Trophoblast cell (in vitro differentiated cells and primary cell): ENCODE results near the gene DOCK2.

Source experiments
- DNase-seq, 2 donors: peaks; one replicate each; pipeline ENCODE4 v3.0.0-alpha.2; 2016
- H2AFZ ChIP-seq: 2 replicates; pipeline ENCODE4 v1.6.1; 2013; ENCODE audit warnings: low read length, moderate library complexity, mild to moderate bottlenecking; ENCODE audit not compliant: insufficient read depth, poor library complexity
- H2AK5ac ChIP-seq: 2 replicates; pipeline ENCODE4 v1.6.1; 2013; ENCODE audit warnings: mild to moderate bottlenecking, low read length
- H2BK120ac ChIP-seq: 2 replicates; pipeline ENCODE4 v1.6.1; 2013; ENCODE audit warnings: low read length, mild to moderate bottlenecking, moderate library complexity; ENCODE audit not compliant: insufficient read depth, poor library complexity
- H2BK12ac ChIP-seq: 2 replicates; pipeline ENCODE4 v1.6.1; 2013; ENCODE audit warnings: mild to moderate bottlenecking, low read length, moderate library complexity
- H2BK5ac ChIP-seq: 2 replicates; pipeline ENCODE4 v1.6.1; 2013; ENCODE audit warnings: low read length, low read depth, moderate library complexity, mild to moderate bottlenecking; ENCODE audit not compliant: poor library complexity
- H3K14ac ChIP-seq: 2 replicates; pipeline ENCODE4 v1.6.1; 2013; ENCODE audit warnings: mild to moderate bottlenecking, low read length
- H3K18ac ChIP-seq: 2 replicates; pipeline ENCODE4 v1.6.1; 2013; ENCODE audit warnings: mild to moderate bottlenecking, low read length
- H3K23ac ChIP-seq: 2 replicates; pipeline ENCODE4 v1.6.1; 2013; ENCODE audit warnings: low read length
- H3K27ac ChIP-seq: 2 replicates; pipeline ENCODE4 v1.5.1; 2013; ENCODE audit warnings: low read depth, mild to moderate bottlenecking, inconsistent platforms, low read length, moderate library complexity
- H3K27me3 ChIP-seq: 2 replicates; pipeline ENCODE4 v1.6.1; 2013; ENCODE audit warnings: inconsistent platforms, mild to moderate bottlenecking, low read length, moderate library complexity; ENCODE audit not compliant: insufficient read depth
- H3K36me3 ChIP-seq, 2 experiments: 1 replicate in 1 of 2; 2 replicates in 1 of 2; pipeline ENCODE4 v1.6.1; 2013; ENCODE audit warnings: low read length in 2 of 2, mild to moderate bottlenecking in 2 of 2, moderate library complexity in 1 of 2; ENCODE audit not compliant: insufficient read depth in 2 of 2, control insufficient read depth in 1 of 2
- H3K4ac ChIP-seq: 2 replicates; pipeline ENCODE4 v1.6.1; 2013; ENCODE audit warnings: low read depth, mild to moderate bottlenecking, low read length, moderate library complexity
- H3K4me1 ChIP-seq, 2 experiments: 1 replicate in 1 of 2; 2 replicates in 1 of 2; pipeline ENCODE4 v1.6.1; 2013; ENCODE audit warnings: low read length in 2 of 2, mild to moderate bottlenecking in 2 of 2, moderate library complexity in 1 of 2; ENCODE audit not compliant: insufficient read depth in 2 of 2, control insufficient read depth in 1 of 2
- H3K4me2 ChIP-seq: 2 replicates; pipeline ENCODE4 v1.6.1; 2013; ENCODE audit warnings: inconsistent platforms, mild to moderate bottlenecking, low read length, moderate library complexity
- H3K4me3 ChIP-seq: 2 replicates; pipeline ENCODE4 v1.5.1; 2013; ENCODE audit warnings: mild to moderate bottlenecking, low read depth, low read length, inconsistent platforms
- H3K79me1 ChIP-seq: one replicate; pipeline ENCODE4 v1.6.1; 2013; ENCODE audit warnings: low read length
- H3K79me2 ChIP-seq: 2 replicates; pipeline ENCODE4 v1.6.1; 2013; ENCODE audit warnings: low read length, mild to moderate bottlenecking; ENCODE audit not compliant: control insufficient read depth, insufficient read depth, poor library complexity
- H3K9ac ChIP-seq: 2 replicates; pipeline ENCODE4 v1.6.1; 2013; ENCODE audit warnings: mild to moderate bottlenecking, low read length
- H3K9me3 ChIP-seq: 2 replicates; pipeline ENCODE4 v1.6.1; 2013; ENCODE audit warnings: low read depth, mild to moderate bottlenecking, control low read depth, inconsistent platforms, low read length; ENCODE audit not compliant: insufficient read depth
- H4K12ac ChIP-seq: 2 replicates; pipeline ENCODE4 v1.6.1; 2013; ENCODE audit warnings: low read depth, mild to moderate bottlenecking, low read length, moderate library complexity
- H4K8ac ChIP-seq: 2 replicates; pipeline ENCODE4 v1.6.1; 2013; ENCODE audit warnings: low read depth, mild to moderate bottlenecking, low read length, moderate library complexity
- H4K91ac ChIP-seq: one replicate; pipeline ENCODE4 v1.6.1; 2013; ENCODE audit warnings: low read depth, mild to moderate bottlenecking, low read length, moderate library complexity
- WGBS: extraction: QIAGEN DNeasy Blood & Tissue Kit; methylation state at CpG from one replicate; pipeline ENCODE4 v1.1.7; 2013; ENCODE audit warnings: missing lambda C conversion rate; ENCODE audit not compliant: insufficient read length, insufficient coverage; ENCODE audit errors: extremely low coverage; 5-methylcytosine and 5-hydroxymethylcytosine counted together

DOCK2 gene

GRCh38 chr5:169762338-169763095 is 125.4 kb downstream of the DOCK2 start:
- H2BK120ac ChIP-seq = no peak overlapping the region
- H3K27me3 ChIP-seq = no peaks in the 10 kb centered on the region
- no peak overlapping the region for H2BK5ac ChIP-seq
- H3K14ac ChIP-seq = no peak overlapping the region
- H2AK5ac ChIP-seq = no peak overlapping the region
- no peak overlapping the region for H4K8ac ChIP-seq
- H3K4me2 ChIP-seq = no peak overlapping the region
- WGBS = no CpG with 5 or more reads among the region's 2 CpGs
- H3K18ac ChIP-seq = no peak overlapping the region
- no peaks in the 10 kb centered on the region for H3K4me1 ChIP-seq
- H3K4me3 ChIP-seq = no peak overlapping the region
- DNase-seq = peak in 1 of 2 donors; percentile 62
- H3K27ac ChIP-seq = no peak overlapping the region
- H3K9me3 ChIP-seq = no peaks in the 10 kb centered on the region
- H3K79me1 ChIP-seq = no peaks in the 10 kb centered on the region
- no peak overlapping the region for H4K12ac ChIP-seq
- no peaks in the 10 kb centered on the region for H3K79me2 ChIP-seq
- H2AFZ ChIP-seq = no peak overlapping the region
- no peak overlapping the region for H2BK12ac ChIP-seq
- no peak overlapping the region for H3K4ac ChIP-seq
- no peaks in the 10 kb centered on the region for H3K36me3 ChIP-seq
- no peak overlapping the region for H3K9ac ChIP-seq
- no peak overlapping the region for H4K91ac ChIP-seq
- no peak overlapping the region for H3K23ac ChIP-seq

DNA sequence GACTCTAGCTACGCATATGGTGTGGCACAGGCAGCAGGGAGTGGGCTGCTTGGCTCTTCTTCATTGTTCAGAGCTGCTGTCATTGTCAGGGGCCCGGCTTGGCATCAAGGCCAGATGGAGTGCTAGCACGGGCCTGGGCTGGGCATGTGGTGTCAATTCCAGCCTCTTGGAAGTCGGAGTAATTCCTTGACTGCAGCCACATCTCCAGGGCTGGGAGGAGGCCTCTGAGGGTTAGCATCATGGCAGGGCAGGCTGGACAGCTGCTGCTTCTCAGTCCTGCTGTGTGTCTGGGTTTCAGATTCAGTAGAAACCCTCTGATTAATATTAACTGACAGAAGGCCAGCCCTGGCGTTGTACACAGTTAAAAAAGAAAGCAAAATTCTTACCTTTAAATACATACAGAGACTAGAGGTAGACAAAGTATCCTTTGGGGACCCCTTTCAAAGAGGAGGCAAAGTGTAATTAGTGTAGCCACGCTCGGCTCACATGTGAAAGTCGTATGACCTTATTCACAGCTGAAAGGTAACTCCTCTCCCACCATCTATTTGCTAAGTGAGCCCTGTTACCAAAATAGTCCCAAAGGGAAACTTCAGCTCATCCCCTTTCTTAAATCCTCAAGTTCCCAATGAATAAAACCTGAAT is 126.4 kb downstream of the DOCK2 start:
- Histone ChIP-seq H3K4me2 (no peak overlapping the region), H3K27ac (no peak overlapping the region), H3K23ac (no peak overlapping the region), H3K36me3 (no peaks in the 10 kb centered on the region), H4K91ac (no peak overlapping the region), H2AFZ (no peak overlapping the region), H4K12ac (no peak overlapping the region), H3K4me3 (no peak overlapping the region), H3K4ac (no peak overlapping the region), H3K14ac (no peak overlapping the region), H3K9me3 (no peaks in the 10 kb centered on the region), H3K27me3 (no peaks in the 10 kb centered on the region), H2AK5ac (no peak overlapping the region), H3K9ac (no peak overlapping the region), H2BK120ac (no peak overlapping the region), H4K8ac (no peak overlapping the region), H3K4me1 (no peaks in the 10 kb centered on the region), H3K18ac (no peak overlapping the region), H3K79me2 (no peaks in the 10 kb centered on the region), H2BK12ac (no peak overlapping the region), H2BK5ac (no peak overlapping the region), H3K79me1 (no peaks in the 10 kb centered on the region)
- no peak for DNase-seq
- WGBS = no CpG with 5 or more reads among the region's 8 CpGs

DNA sequence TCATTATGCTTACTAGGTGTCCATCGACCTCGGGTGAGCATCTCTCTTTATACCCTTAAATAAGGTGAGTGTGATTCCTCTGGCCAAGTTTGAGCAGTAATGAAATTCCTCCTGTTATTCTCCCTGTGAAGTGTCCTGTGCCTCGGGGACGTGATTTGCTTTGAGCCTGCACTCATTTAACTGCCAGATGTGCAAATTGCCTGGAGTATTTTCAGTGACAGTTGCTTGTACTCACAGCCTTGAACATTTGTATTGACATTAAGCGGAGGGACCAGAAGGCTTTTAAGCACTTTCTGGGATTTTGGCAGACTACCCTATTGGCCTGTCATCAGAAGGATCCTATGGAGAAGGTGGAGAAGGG is 126.9 kb downstream of the DOCK2 start:
- DNase-seq = no peak
- Histone ChIP-seq H3K4me3 (no peak overlapping the region), H3K4ac (no peak overlapping the region), H3K9me3 (no peaks in the 10 kb centered on the region), H3K27me3 (no peaks in the 10 kb centered on the region), H4K8ac (no peak overlapping the region), H3K79me1 (no peaks in the 10 kb centered on the region), H2AK5ac (no peak overlapping the region), H4K12ac (no peak overlapping the region), H3K4me2 (no peak overlapping the region), H3K9ac (no peak overlapping the region), H3K79me2 (no peaks in the 10 kb centered on the region), H3K27ac (no peak overlapping the region), H2BK5ac (no peak overlapping the region), H3K36me3 (no peaks in the 10 kb centered on the region), H4K91ac (no peak overlapping the region), H3K18ac (no peak overlapping the region), H3K14ac (no peak overlapping the region), H2BK120ac (no peak overlapping the region), H2AFZ (no peak overlapping the region), H3K23ac (no peak overlapping the region), H2BK12ac (no peak overlapping the region), H3K4me1 (no peaks in the 10 kb centered on the region)
- no CpG with 5 or more reads among the region's 5 CpGs for WGBS

- Histone ChIP-seq H3K9me3 (no peaks in the 10 kb centered on the region), H2AK5ac (no peak overlapping the region), H3K36me3 (no peaks in the 10 kb centered on the region), H4K91ac (no peak overlapping the region), H3K18ac (no peak overlapping the region), H3K27me3 (no peaks in the 10 kb centered on the region), H3K4ac (no peak overlapping the region), H3K4me1 (no peaks in the 10 kb centered on the region), H3K4me3 (no peak overlapping the region), H3K27ac (no peak overlapping the region), H4K8ac (no peak overlapping the region), H2AFZ (no peak overlapping the region), H3K4me2 (no peak overlapping the region), H3K9ac (no peak overlapping the region), H2BK5ac (no peak overlapping the region), H3K23ac (no peak overlapping the region), H2BK12ac (no peak overlapping the region), H4K12ac (no peak overlapping the region), H3K79me1 (no peaks in the 10 kb centered on the region), H2BK120ac (no peak overlapping the region), H3K79me2 (no peaks in the 10 kb centered on the region), H3K14ac (no peak overlapping the region)
- no CpG with 5 or more reads among the region's 3 CpGs for WGBS
- peak in 1 of 2 donors; percentile 5 for DNase-seq
These were observed 128.3 kb downstream of the DOCK2 start for GRCh38 chr5:169765176-169765996.
